MM.1S (cell line): Measurements from ENCODE around the gene AQP12A.

Experiments used
- EZH2 ChIP-seq: fragments of 300-600 bp; sonication (generic); optimal IDR thresholded peaks from 2 replicates; pipeline ENCODE3; 2017; ENCODE audit warnings: low read depth, mild to moderate bottlenecking, antibody characterized with exemption, low read length, mixed read lengths
- EZH2phosphoT487 ChIP-seq: fragments of 300-600 bp; sonication (generic); IDR thresholded peaks from 2 replicates; pipeline ENCODE4 v1.6.1; 2018; ENCODE audit warnings: antibody characterized with exemption, low read length
- TF ChIP-seq, protein P1 (sequence below): fragments of 300-600 bp; sonication (generic); IDR thresholded peaks from 2 replicates; pipeline ENCODE4 v1.5.1; 2016; ENCODE audit warnings: antibody characterized with exemption, low read length, mixed read lengths

- TF ChIP-seq, protein P1, sequence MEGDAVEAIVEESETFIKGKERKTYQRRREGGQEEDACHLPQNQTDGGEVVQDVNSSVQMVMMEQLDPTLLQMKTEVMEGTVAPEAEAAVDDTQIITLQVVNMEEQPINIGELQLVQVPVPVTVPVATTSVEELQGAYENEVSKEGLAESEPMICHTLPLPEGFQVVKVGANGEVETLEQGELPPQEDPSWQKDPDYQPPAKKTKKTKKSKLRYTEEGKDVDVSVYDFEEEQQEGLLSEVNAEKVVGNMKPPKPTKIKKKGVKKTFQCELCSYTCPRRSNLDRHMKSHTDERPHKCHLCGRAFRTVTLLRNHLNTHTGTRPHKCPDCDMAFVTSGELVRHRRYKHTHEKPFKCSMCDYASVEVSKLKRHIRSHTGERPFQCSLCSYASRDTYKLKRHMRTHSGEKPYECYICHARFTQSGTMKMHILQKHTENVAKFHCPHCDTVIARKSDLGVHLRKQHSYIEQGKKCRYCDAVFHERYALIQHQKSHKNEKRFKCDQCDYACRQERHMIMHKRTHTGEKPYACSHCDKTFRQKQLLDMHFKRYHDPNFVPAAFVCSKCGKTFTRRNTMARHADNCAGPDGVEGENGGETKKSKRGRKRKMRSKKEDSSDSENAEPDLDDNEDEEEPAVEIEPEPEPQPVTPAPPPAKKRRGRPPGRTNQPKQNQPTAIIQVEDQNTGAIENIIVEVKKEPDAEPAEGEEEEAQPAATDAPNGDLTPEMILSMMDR, result no peak
- no peak for TF ChIP-seq EZH2
- no peak for TF ChIP-seq EZH2phosphoT487
These were observed 42.3 kb upstream of the AQP12A start for GRCh38 chr2:240649331-240649730.
